PC-3 (cell line): Measurements from ENCODE around the gene LRPPRC.

Experiments used
- EZH2 ChIP-seq: fragments of 300-600 bp; sonication (generic); IDR thresholded peaks from one replicate; pipeline ENCODE4 v1.6.1; 2017; ENCODE audit warnings: antibody characterized with exemption, mild to moderate bottlenecking, low read length; ENCODE audit not compliant: unreplicated experiment
- EZH2phosphoT487 ChIP-seq: fragments of 300-600 bp; sonication (generic); IDR thresholded peaks from 2 replicates; pipeline ENCODE4 v1.6.1; 2018; ENCODE audit warnings: mild to moderate bottlenecking, antibody characterized with exemption, low read length, borderline replicate concordance
- TF ChIP-seq, protein P1 (sequence below): fragments of 300-600 bp; sonication (generic); conservative IDR thresholded peaks from 2 replicates; pipeline ENCODE4 v1.5.1; 2017; ENCODE audit warnings: antibody characterized with exemption, low read depth, mild to moderate bottlenecking, low read length

DNA sequence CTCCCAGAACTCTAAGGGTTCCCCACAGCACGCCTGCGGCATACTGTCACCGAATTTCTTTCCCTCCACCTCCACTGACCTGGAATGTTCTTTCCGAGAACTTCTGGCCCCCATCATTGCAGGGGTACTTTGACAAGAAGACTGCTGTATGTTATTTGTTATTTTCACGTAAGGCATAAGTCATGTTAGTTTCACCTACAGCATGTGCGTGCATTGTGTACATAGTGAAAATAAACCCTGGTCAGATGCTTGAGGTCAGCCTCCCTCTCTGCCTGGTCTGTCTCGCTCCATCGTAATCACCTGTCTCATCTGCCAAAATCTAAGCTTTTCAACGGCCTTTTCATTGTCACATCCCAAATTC, 152.9 kb downstream of the LRPPRC start:
- TF ChIP-seq, protein P1, sequence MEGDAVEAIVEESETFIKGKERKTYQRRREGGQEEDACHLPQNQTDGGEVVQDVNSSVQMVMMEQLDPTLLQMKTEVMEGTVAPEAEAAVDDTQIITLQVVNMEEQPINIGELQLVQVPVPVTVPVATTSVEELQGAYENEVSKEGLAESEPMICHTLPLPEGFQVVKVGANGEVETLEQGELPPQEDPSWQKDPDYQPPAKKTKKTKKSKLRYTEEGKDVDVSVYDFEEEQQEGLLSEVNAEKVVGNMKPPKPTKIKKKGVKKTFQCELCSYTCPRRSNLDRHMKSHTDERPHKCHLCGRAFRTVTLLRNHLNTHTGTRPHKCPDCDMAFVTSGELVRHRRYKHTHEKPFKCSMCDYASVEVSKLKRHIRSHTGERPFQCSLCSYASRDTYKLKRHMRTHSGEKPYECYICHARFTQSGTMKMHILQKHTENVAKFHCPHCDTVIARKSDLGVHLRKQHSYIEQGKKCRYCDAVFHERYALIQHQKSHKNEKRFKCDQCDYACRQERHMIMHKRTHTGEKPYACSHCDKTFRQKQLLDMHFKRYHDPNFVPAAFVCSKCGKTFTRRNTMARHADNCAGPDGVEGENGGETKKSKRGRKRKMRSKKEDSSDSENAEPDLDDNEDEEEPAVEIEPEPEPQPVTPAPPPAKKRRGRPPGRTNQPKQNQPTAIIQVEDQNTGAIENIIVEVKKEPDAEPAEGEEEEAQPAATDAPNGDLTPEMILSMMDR, result no peak
- TF ChIP-seq EZH2phosphoT487 (no peak), EZH2 (no peak)
